Measurements from ENCODE around the gene GRHPR.
"Not testable (repeated sequence)": the region's sequence is repeated elsewhere in the genome, so short reads cannot be mapped to it uniquely, and the experiment has no call there.

The GRHPR gene

GRCh38 chr9:37424204-37424685, 1.7 kb downstream of the GRHPR start:
- DNase-seq: no peak

GRCh38 chr9:37424686-37425297, 2.3 kb downstream of the GRHPR start:
- DNase-seq: no peak

DNA sequence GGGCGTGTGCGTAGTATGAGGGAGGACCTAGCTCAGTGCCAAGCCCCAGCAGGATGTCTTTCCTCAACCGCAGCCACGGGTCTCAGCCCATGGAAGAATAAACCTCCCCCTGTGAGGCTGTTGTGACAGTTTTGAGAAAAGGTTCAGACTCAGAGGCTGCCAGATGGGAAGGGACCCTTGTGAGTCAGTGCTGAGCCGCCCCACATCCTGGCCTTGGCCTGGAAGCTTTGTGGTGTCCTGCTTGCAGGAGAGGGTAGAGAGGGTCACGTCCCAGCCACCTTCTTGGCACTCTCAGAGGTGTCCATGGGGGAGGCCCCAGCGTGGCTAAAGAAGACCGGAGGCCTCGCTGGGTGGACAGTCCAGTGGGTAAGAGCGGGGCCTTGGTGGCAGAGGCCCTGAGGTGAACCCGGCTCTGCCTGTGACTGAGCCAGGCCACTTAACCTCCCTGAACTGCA, 2.8 kb downstream of the GRHPR start:
- DNase-seq: no peak

GRCh38 chr9:37426431-37426830, 3.9 kb downstream of the GRHPR start:
- not testable (repeated sequence) for DNase-seq

DNA sequence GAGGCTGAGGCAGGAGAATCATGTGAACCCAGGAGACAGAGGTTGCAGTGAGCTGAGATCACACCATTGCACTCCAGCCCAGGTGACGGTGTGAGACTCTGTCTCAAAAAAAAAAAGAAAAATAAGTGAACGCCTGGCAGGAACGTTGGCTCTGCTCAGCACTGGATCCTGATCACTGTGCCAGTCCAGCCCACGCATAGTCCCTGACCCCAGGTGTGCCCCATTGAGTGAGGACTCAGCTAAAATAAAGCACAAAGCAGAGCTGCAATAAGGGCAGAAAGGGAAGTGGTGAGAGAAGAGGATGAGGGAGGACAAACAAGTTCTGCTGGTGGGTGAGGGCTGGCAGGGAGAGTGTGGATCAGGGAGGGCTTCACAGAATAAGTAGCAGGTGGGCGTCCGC, 4.3 kb downstream of the GRHPR start:
- no peak for DNase-seq

DNA sequence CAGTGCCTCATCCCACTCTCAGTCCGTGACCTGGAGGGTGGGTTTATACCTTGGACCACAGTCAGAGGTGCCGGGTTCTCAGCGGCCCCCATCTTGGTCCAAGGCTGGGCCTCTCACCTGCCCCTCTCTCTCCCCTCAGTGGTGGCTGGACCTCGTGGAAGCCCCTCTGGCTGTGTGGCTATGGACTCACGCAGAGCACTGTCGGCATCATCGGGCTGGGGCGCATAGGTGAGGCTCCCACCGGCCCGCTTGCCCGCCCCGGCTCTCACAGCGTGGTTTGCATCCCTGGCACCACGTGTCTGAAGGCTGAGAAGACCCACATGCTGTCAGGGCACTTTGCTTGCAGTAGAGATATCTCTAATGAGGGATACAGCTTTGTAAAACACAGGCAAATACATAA, 5.8 kb downstream of the GRHPR start:
- no peak for DNase-seq

DNA sequence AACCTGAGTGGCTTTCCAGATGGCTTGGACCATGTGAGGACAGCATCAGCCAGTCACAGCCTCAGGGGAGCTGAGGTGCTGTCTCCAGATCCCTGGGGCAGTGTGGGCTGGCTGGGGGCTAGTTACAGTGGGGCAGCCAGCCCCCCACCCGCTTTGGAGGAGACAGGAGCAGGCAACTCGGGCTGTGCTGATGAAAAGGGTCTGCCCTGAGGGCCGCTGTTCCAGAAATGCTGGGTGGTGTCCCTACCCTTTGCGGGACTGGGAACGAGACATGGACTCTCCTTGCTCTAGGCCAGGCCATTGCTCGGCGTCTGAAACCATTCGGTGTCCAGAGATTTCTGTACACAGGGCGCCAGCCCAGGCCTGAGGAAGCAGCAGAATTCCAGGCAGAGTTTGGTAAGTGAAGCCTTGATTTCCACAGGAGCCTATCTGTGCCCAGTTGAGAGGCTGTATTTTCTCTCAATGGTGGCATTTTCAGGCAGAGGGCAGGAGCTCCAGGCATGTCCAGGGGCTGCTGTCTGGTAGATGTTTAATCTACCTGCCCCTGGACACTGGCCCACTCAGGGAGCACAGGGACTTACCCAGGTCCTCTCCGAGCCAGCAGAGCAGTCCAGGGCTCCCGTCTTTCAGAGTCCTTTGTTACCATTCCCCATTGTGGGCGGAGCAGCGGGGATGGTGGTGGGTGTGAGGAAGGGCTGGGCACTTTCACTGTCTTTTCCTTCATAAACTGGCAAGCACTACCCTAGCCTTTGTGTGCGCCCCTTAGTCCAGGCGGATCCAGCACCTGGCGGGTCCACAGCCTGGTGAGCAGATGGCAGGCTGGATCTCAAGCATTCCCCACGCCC, 7.2 kb downstream of the GRHPR start:
- DNase-seq: no peak

- no peak for DNase-seq
These were observed 8.5 kb downstream of the GRHPR start for GRCh38 chr9:37430841-37431597.

DNA sequence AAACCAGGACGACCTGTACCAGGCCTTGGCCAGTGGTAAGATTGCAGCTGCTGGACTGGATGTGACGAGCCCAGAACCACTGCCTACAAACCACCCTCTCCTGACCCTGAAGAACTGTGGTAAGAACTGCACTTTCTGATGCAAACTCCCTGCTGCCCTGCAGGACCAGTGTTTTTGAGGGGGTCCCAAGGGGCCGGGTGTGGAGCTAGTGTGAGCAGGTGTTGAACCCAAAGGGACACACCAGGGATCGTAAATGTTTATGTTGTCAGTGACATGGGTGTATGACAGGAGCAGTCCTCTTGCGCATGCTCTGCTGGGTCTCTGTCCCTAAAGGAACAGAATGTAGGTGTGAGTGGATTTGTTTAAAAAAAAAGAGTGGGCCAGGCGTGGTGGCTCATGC, 9.5 kb downstream of the GRHPR start:
- no peak for DNase-seq

GRCh38 chr9:37433867-37434371, 11.4 kb downstream of the GRHPR start:
- DNase-seq: no peak

DNA sequence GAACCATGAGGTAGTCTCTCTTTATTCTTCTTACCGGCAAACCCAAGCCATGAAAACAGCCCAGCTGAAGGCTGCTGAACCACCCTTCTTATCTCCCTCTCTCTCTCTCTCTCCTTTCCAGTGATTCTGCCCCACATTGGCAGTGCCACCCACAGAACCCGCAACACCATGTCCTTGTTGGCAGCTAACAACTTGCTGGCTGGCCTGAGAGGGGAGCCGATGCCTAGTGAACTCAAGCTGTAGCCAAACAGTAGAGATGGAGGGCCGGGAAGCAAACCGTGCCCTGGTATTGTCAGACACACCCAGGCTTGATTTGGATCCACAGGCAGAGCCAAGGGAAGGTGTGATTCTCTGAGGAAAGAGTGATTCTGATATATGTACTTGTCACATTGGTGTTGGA, 14.0 kb downstream of the GRHPR start:
- no peak for DNase-seq

- no peak for DNase-seq
These were observed 14.5 kb downstream of the GRHPR start for GRCh38 chr9:37437010-37437409.

DNA sequence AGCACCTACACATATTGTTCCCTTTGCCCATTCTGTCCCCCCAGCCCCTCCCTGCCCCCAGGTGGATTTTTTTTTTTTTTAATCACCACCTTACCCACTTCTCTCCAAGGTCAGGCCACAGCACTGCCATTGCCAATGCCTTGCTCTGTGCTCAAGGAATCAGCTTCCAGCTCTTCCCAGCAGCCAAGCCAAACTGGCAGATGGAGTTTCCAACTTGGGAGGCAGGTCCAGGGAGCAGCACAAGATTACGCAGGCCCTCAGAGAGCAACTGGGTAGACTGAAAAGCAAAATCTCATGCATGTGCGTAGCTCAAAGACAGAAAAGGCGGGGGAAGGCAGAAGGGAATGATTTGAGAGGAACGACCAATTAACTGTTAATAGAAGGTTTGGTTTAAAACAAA, 15.1 kb downstream of the GRHPR start:
- no peak for DNase-seq

DNA sequence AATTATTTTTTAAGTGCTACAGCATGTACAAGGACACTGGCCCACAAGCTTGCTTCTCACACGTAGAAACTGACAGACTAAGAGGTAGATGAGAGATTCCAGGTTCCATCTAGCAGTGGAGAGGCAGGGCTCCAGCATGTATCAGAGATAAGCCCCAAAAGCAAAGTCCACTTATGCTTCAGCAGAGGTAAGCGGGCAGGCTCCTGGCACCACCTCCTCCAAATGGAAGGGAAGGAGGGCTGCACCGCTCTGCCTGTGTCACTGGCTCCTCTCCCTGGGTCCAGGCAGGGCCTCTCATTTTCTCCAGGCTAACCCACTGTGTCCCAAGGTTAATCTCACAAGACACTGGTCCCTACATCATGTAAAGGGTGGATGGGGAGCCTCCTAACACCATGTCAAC, 15.9 kb downstream of the GRHPR start:
- DNase-seq: no peak

- DNase-seq: no peak
These were observed 19.4 kb downstream of the GRHPR start for GRCh38 chr9:37441776-37442370.

GRCh38 chr9:37442556-37442955, 20.1 kb downstream of the GRHPR start:
- no peak for DNase-seq

- DNase-seq: no peak
These were observed 21.1 kb downstream of the GRHPR start for GRCh38 chr9:37443566-37443965.

- no peak for DNase-seq
These were observed 22.4 kb downstream of the GRHPR start for GRCh38 chr9:37444890-37445289.

DNA sequence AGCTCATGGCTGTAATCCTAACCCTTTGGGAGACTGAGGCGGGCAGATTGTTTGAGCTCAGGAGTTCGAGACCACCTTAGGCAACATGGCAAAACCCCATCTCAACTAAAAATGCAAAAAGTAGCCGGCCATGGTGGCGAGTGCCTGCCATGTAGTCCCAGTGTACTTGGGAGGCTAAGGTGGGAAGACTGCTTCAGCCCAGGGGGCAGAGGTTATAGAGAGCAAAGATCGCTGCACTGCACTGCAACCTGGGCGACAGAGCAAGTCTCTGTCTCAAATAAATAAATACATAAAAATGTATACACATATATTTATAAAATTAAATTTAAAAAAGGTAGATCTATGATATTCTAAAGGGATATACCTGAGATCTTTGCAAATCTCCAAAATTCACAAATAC, 23.3 kb downstream of the GRHPR start:
- no peak for DNase-seq

DNA sequence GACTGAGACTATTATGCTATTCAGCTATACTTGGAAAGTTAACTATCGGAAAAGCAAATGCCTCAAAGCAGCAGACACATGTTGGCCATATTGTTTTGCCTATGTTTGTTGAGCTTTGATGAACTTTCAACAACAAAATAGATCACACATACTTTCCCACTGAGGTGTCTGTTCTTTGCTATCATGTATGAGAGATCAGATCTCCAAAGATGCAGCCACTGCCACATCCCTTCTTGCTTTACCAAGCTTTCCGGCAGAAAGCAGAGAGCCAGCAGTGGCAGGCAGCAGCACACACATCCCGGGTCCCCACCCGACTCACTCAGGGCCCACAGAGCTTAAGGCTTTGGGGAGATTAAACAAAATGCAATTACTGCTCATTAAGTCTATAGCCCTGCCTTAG, 23.9 kb downstream of the GRHPR start:
- DNase-seq: no peak

DNA sequence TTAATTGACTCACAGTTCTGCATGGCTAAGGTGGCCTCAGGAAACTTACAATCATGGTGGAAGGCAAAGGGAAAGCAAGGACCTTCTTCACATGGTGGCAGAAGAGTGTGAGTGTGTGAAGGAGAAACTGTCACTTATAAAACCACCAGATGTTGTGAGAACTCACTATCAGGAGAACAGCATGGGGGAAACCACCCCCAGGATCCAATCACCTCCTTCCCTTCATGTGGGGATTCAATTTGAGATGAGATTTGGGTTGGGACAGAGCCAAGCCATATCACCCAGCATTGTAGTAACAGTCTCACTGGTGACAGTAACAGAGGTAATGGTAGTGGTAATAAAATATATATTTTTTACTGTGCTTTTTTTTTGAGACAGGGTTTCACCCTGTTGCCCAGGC, 24.6 kb downstream of the GRHPR start:
- DNase-seq: no peak

DNA sequence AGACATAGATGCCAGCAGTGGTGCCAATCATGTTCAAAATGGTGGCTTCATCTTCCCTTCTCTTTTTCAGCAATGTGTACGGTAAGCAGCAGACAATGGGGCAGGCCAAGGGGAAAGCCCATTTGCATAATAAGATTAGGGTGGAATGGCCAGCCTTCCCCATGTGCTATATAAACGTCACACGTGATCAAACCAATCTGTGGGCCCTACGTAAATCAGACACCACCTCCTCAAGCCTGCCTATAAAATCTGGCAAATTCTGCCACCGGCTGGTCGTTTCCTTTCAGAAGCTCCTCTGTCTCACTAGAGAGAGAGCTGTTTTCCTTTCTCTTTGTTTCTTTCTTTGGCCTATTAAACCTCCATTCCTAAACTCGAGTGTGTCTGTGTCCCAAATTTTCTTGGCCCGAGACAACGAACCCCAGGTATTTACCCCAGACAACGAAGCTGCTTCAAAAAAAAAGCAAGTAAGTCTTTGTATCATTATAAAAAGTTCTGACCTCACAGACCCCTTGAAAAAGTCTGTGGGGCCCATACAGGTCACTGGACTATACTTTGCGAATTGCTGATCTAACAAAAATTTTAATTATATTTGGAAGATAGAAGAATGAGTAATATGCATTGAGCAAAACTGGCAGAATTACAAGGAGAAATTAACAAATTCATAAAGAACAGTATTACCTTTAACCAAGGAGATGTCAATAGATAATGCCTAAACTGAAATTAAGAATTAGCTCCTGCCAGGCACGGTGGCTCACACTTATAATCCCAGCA, 27.6 kb downstream of the GRHPR start:
- DNase-seq: no peak

Data from SW 1271 (cell line).